H1 (cell line): Measurements from ENCODE around the gene P3H4.

Source experiments
- CBX5 ChIP-seq: fragments of 300-800, 300-1000 bp; sonication (generic); IDR thresholded peaks from 2 replicates; pipeline ENCODE4 v1.7.1; 2016; ENCODE audit warnings: antibody characterized with exemption, low read length, low read depth
- CTCF ChIP-seq, 3 experiments: IDR thresholded peaks; 1 replicate in 2 of 3; 2 replicates in 1 of 3; pipeline versions ENCODE4 v1.5.1 to v1.6.1; 2011; ENCODE audit warnings: low read length in 3 of 3, mild to moderate bottlenecking in 3 of 3, inconsistent platforms in 2 of 3, low read depth in 1 of 3, moderate library complexity in 1 of 3; ENCODE audit not compliant: insufficient read depth in 1 of 3; ENCODE audit errors: control extremely low read depth in 1 of 3
- E2F6 ChIP-seq: IDR thresholded peaks from 2 replicates; pipeline ENCODE4 v1.6.1; 2012; ENCODE audit warnings: inconsistent platforms
- EZH2 ChIP-seq: fragments of 200-600 bp; sonication (generic); IDR thresholded peaks from 2 replicates; pipeline ENCODE4 v1.7.1; 2012; ENCODE audit warnings: low read depth, mild to moderate bottlenecking, moderate library complexity, low read length, inconsistent platforms; ENCODE audit not compliant: severe bottlenecking
- FOSL1 ChIP-seq: IDR thresholded peaks from 2 replicates; pipeline ENCODE4 v1.6.1; 2011; ENCODE audit warnings: mild to moderate bottlenecking, low read depth, low read length, moderate library complexity; ENCODE audit not compliant: insufficient read depth
- GABPA ChIP-seq: IDR thresholded peaks from 2 replicates; pipeline ENCODE4 v1.6.1; 2011; ENCODE audit warnings: mild to moderate bottlenecking, low read length, moderate library complexity, borderline replicate concordance; ENCODE audit not compliant: insufficient read depth
- KDM4A ChIP-seq: IDR thresholded peaks from one replicate; pipeline ENCODE4 v1.7.1; 2012; ENCODE audit warnings: low read depth, mild to moderate bottlenecking, moderate library complexity, low read length, inconsistent platforms; ENCODE audit not compliant: severe bottlenecking
- POLR2A ChIP-seq, 2 experiments: IDR thresholded peaks; 1 replicate in 1 of 2; 2 replicates in 1 of 2; pipeline ENCODE4 v1.6.1; 2011; ENCODE audit warnings: low read depth in 2 of 2, low read length in 2 of 2, mild to moderate bottlenecking in 2 of 2; ENCODE audit errors: control extremely low read depth in 1 of 2
- YY1 ChIP-seq: IDR thresholded peaks from 2 replicates; pipeline ENCODE4 v1.6.1; 2011; ENCODE audit warnings: low read depth, mild to moderate bottlenecking, low read length

- TF ChIP-seq KDM4A (no peak), CBX5 (no peak), CTCF (IDR thresholded peaks at IDR 0.05; ENCODE audit: control extremely low read depth in 1 of 3, insufficient read depth in 1 of 3, low read depth in 1 of 3, low read length in 3 of 3) (no peak), GABPA (no peak), YY1 (no peak), POLR2A (IDR thresholded peaks at IDR 0.05; ENCODE audit: control extremely low read depth in 1 of 2, low read depth in 2 of 2, low read length in 2 of 2) (no peak), E2F6 (no peak), FOSL1 (no peak), EZH2 (no peak)
Observed at GRCh38 chr17:41797377-41797776, 14.4 kb downstream of the P3H4 start.
